GM23338 (cell line): ENCODE results near the gene RNF13. TPM values are rescaled to one million over a fixed set of nuclear protein-coding genes. Genes with fewer than 3 reads are reported as not detected.
A peak's percentile ranks its signal among the peaks of the same experiment; 100 is the strongest.

Experiments used
- ATAC-seq: fragments of 200-7000 bp; cut with Tn5 transposase; 3 replicates; pipeline ENCODE4 v1.9.1; 2020
- DNase-seq: peaks from one replicate; pipeline ENCODE4 v3.0.0-alpha.2; 2015; ENCODE audit warnings: low spot score
- H2AFZ ChIP-seq: fragments of 200-600 bp; sonication (generic); 2 replicates; pipeline ENCODE4 v1.8.0; 2016; ENCODE audit warnings: antibody characterized with exemption, mild to moderate bottlenecking, moderate library complexity
- H3F3A ChIP-seq: fragments of 200-600 bp; sonication (generic); replicated peaks from 2 replicates; pipeline ENCODE4 v1.8.0; 2017; ENCODE audit warnings: antibody characterized with exemption, mixed run types, low read depth
- H3K27ac ChIP-seq: fragments of 200-600 bp; sonication (generic); 2 replicates; pipeline ENCODE4 v1.6.1; 2016; ENCODE audit warnings: low read depth
- H3K27me3 ChIP-seq: fragments of 200-600 bp; sonication (generic); 2 replicates; pipeline ENCODE4 v1.8.0; 2016; ENCODE audit warnings: mild to moderate bottlenecking, mixed run types, moderate library complexity; ENCODE audit not compliant: insufficient read depth
- H3K36me3 ChIP-seq: fragments of 200-600 bp; sonication (generic); 2 replicates; pipeline ENCODE4 v1.8.0; 2016; ENCODE audit warnings: mild to moderate bottlenecking; ENCODE audit not compliant: insufficient read depth
- H3K4me1 ChIP-seq: fragments of 200-600 bp; sonication (generic); 2 replicates; pipeline ENCODE4 v1.8.0; 2016; ENCODE audit warnings: mild to moderate bottlenecking, moderate library complexity; ENCODE audit not compliant: insufficient read depth
- H3K4me2 ChIP-seq: fragments of 200-600 bp; sonication (generic); 2 replicates; pipeline ENCODE4 v1.7.1; 2017; ENCODE audit warnings: mixed run types
- H3K4me3 ChIP-seq: fragments of 200-600 bp; sonication (generic); 2 replicates; pipeline ENCODE4 v1.6.1; 2016; ENCODE audit warnings: mixed run types
- H3K79me2 ChIP-seq: fragments of 200-600 bp; sonication (generic); replicated peaks from 2 replicates; pipeline ENCODE4 v1.8.0; 2017; ENCODE audit warnings: mild to moderate bottlenecking; ENCODE audit not compliant: insufficient read depth
- H3K9me2 ChIP-seq: fragments of 200-600 bp; sonication (generic); 2 replicates; pipeline ENCODE4 v1.8.0; 2017; ENCODE audit not compliant: insufficient read depth
- H4K20me1 ChIP-seq: fragments of 200-600 bp; sonication (generic); replicated peaks from 2 replicates; pipeline ENCODE4 v1.8.0; 2017; ENCODE audit warnings: mild to moderate bottlenecking; ENCODE audit not compliant: insufficient read depth
- H3K27ac Mint-ChIP-seq: 2 replicates; pipeline ENCODE4 v1.8.0; 2020; ENCODE audit warnings: inconsistent platforms, mild to moderate bottlenecking, moderate library complexity, mixed read lengths
- H3K27me3 Mint-ChIP-seq: 3 replicates; pipeline ENCODE4 v1.8.0; 2022; ENCODE audit warnings: low read depth, mild to moderate bottlenecking, moderate library complexity, mixed read lengths, inconsistent platforms; ENCODE audit not compliant: insufficient read depth, poor library complexity
- H3K36me3 Mint-ChIP-seq: 3 replicates; pipeline ENCODE4 v1.8.0; 2021; ENCODE audit warnings: low read depth, mild to moderate bottlenecking, inconsistent platforms, moderate library complexity, mixed read lengths
- H3K4me1 Mint-ChIP-seq: 3 replicates; pipeline ENCODE4 v1.8.0; 2020; ENCODE audit warnings: mild to moderate bottlenecking, inconsistent platforms, mixed read lengths
- H3K4me3 Mint-ChIP-seq: 3 replicates; pipeline ENCODE4 v1.8.0; 2021; ENCODE audit warnings: moderate library complexity, mild to moderate bottlenecking, inconsistent platforms, mixed read lengths
- H3K9me3 Mint-ChIP-seq: 3 replicates; pipeline ENCODE4 v1.8.0; 2020; ENCODE audit warnings: moderate library complexity, mild to moderate bottlenecking, inconsistent platforms, mixed read lengths
- CREB1 ChIP-seq: fragments of 250-450 bp; sonication (Bioruptor Pico); IDR thresholded peaks from 2 replicates; pipeline ENCODE4 v1.5.0; 2020; ENCODE audit warnings: low read depth, mild to moderate bottlenecking, moderate library complexity
- CTCF ChIP-seq, 2 experiments: fragments of 200-600 bp in 1 of 2; sonication (generic) in 1 of 2; conservative IDR thresholded peaks; 2 replicates each; pipeline versions ENCODE4 v1.5.1 to v1.6.1; 2016 to 2017; ENCODE audit warnings: antibody characterized with exemption in 2 of 2, low read depth in 2 of 2, mild to moderate bottlenecking in 2 of 2, moderate library complexity in 1 of 2
- EZH2 ChIP-seq: fragments of 200-600 bp; sonication (generic); IDR thresholded peaks from one replicate; pipeline ENCODE4 v1.8.0; 2017; ENCODE audit warnings: antibody characterized with exemption, mild to moderate bottlenecking, low read depth; ENCODE audit not compliant: unreplicated experiment
- EZH2phosphoT487 ChIP-seq: fragments of 200-600 bp; sonication (generic); IDR thresholded peaks from one replicate; pipeline ENCODE4 v1.8.1; 2018; ENCODE audit warnings: antibody characterized with exemption; ENCODE audit not compliant: unreplicated experiment
- JUNB ChIP-seq: IDR thresholded peaks from one replicate; pipeline ENCODE4 v1.6.1; 2016; ENCODE audit warnings: antibody characterized with exemption; ENCODE audit not compliant: unreplicated experiment
- POLR2AphosphoS5 ChIP-seq: IDR thresholded peaks from 2 replicates; pipeline ENCODE4 v1.6.1; 2016; ENCODE audit warnings: antibody characterized with exemption, low read depth
- STAT1 ChIP-seq: IDR thresholded peaks from one replicate; pipeline ENCODE4 v1.6.1; 2016; ENCODE audit warnings: antibody characterized with exemption; ENCODE audit not compliant: unreplicated experiment
- ZNF114 ChIP-seq: fragments of 250-450 bp; sonication (Bioruptor Pico); IDR thresholded peaks from 2 replicates; pipeline ENCODE4 v1.5.0; 2020; ENCODE audit warnings: mild to moderate bottlenecking, moderate library complexity
- ZNF331 ChIP-seq: fragments of 250-450 bp; sonication (Bioruptor Pico); IDR thresholded peaks from 2 replicates; pipeline ENCODE4 v1.5.0; 2020; ENCODE audit warnings: low read depth, mild to moderate bottlenecking, moderate library complexity
- ZNF462 ChIP-seq: fragments of 250-450 bp; sonication (Bioruptor Pico); IDR thresholded peaks from 2 replicates; pipeline ENCODE4 v1.5.0; 2020; ENCODE audit warnings: mild to moderate bottlenecking, moderate library complexity
- polyA plus RNA-seq: library from polyadenylated mRNA; unstranded; fragments of >200 nt; fragmentation: Nextera tagmentation; extraction: Ambion mirVana; gene quantifications from 2 replicates; pipeline ENCODE4 v1.2.1, GENCODE V29; 2016
- total RNA-seq: library from RNA; depleted of rRNA; stranded (reverse); fragments of >200 nt; shearing (Covaris generic); gene quantifications from 2 replicates; pipeline ENCODE4 v1.2.3, GENCODE V29; 2014
- TF ChIP-seq, protein P1 (sequence below): IDR thresholded peaks from 2 replicates; pipeline ENCODE4 v1.6.1; 2016; ENCODE audit warnings: antibody characterized with exemption

RNF13 gene
- total and polyA plus RNA-seq, 2 experiments from 2014 or later = 46.3 to 101 TPM

GRCh38 chr3:149772861-149773260 is 40.2 kb upstream of the RNF13 start:
- no peak overlapping the region for H3K4me3 ChIP-seq
- ATAC-seq = no peak; the same call in 2 of the 3 replicates
- peaks cover 1% of the 10 kb centered on the region for H3K27me3 Mint-ChIP-seq
- TF ChIP-seq, protein P1, sequence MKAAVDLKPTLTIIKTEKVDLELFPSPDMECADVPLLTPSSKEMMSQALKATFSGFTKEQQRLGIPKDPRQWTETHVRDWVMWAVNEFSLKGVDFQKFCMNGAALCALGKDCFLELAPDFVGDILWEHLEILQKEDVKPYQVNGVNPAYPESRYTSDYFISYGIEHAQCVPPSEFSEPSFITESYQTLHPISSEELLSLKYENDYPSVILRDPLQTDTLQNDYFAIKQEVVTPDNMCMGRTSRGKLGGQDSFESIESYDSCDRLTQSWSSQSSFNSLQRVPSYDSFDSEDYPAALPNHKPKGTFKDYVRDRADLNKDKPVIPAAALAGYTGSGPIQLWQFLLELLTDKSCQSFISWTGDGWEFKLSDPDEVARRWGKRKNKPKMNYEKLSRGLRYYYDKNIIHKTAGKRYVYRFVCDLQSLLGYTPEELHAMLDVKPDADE = no peak
- no peak for TF ChIP-seq ZNF331
- H2AFZ ChIP-seq = peak overlapping the region; percentile 43; the same call in 1 of the 2 replicates
- no peak overlapping the region for H3K4me3 Mint-ChIP-seq
- no peaks in the 10 kb centered on the region for H3K4me1 ChIP-seq
- H3K27me3 ChIP-seq = no peaks in the 10 kb centered on the region
- no peaks in the 10 kb centered on the region for H3K36me3 ChIP-seq
- H3K79me2 ChIP-seq = no peaks in the 10 kb centered on the region
- no peak overlapping the region for H3K27ac ChIP-seq
- H3K36me3 Mint-ChIP-seq = no peaks in the 10 kb centered on the region
- H3K9me2 ChIP-seq = no peaks in the 10 kb centered on the region
- 0 out of 2 replicates have a peak overlapping the region, but pooled peaks have one; percentile 1 for H3K27ac Mint-ChIP-seq
- peaks cover 10% of the 10 kb centered on the region; the same call in 2 of the 3 replicates for H3K4me1 Mint-ChIP-seq
- peak; percentile 60 for DNase-seq
- no peaks in the 10 kb centered on the region for H3K9me3 Mint-ChIP-seq
- H3F3A ChIP-seq = no peaks in the 10 kb centered on the region
- H4K20me1 ChIP-seq = no peaks in the 10 kb centered on the region
- no peak overlapping the region for H3K4me2 ChIP-seq

DNA sequence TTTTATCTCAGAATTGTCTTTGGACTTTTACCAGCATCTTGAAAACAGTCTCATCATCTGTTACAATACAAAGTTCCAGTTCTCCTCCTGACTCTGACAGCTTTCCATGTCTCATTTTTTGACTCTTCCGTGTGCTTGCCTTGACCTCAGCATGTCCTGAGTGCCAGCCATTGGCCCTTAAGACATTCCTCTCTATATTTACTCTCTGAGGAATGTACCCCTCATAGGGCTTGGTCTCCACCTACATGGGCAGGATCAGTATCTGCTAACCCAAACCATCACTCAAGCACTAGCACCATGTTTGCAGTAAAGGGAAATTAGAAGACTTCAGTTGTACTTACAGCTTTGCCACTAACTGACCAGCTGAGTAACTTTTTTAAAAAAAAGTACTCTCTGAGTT is 36.8 kb upstream of the RNF13 start:
- no peaks in the 10 kb centered on the region for H3K9me3 Mint-ChIP-seq
- no peak for DNase-seq
- no peak overlapping the region for H3K4me2 ChIP-seq
- TF ChIP-seq JUNB (no peak), STAT1 (no peak), EZH2phosphoT487 (no peak), POLR2AphosphoS5 (no peak), ZNF331 (no peak), CREB1 (CRISPR knock-in tag) (no peak), ZNF462 (CRISPR knock-in tag) (no peak), CTCF (conservative IDR thresholded peaks at IDR 0.05; ENCODE audit: low read depth in 2 of 2) (no peak), EZH2 (no peak), ZNF114 (CRISPR knock-in tag) (no peak)
- TF ChIP-seq, protein P1 = no peak

More for the DNA sequence above, 36.8 kb upstream of the RNF13 start:
- Histone ChIP-seq H3F3A (no peaks in the 10 kb centered on the region), H3K27me3 (no peaks in the 10 kb centered on the region), H3K4me1 (no peaks in the 10 kb centered on the region), H3K79me2 (no peaks in the 10 kb centered on the region), H3K27ac (no peak overlapping the region), H3K36me3 (no peaks in the 10 kb centered on the region), H3K9me2 (no peaks in the 10 kb centered on the region), H2AFZ (no peak overlapping the region), H4K20me1 (no peaks in the 10 kb centered on the region), H3K4me3 (no peak overlapping the region)
- Mint-ChIP-seq H3K4me3 (no peak overlapping the region), H3K27ac (no peak overlapping the region), H3K27me3 (peaks cover 1% of the 10 kb centered on the region), H3K4me1 (peaks cover 9% of the 10 kb centered on the region; the same call in 2 of the 3 replicates), H3K36me3 (no peaks in the 10 kb centered on the region)
- ATAC-seq = no peak
